Measurements from ENCODE around the gene WDR90.

DNA sequence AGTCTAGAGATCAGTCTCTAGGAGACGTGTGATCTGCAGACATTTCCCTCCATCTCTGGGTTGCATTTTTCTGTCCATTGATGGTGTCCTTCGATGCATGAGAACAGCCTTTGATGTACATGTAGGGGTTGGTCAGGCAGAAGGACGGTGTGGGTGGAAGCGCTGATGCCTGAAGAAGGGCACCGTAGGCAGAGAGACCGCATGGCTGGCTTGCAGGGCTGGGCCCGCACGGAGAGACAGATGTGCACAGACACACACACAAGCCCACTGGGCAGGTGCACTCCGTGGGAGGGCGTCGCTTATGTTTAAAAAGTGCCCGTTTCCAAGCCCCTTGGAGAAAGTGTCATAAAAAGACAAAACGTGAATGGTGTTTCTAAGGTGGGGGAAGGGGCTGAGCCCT, 34.0 kb upstream of the WDR90 start:
- no peak for TF ChIP-seq ZNF781 (CRISPR knock-in tag; IDR thresholded peaks at IDR 0.05; ENCODE audit: borderline replicate concordance, not compliant biosample characterization)
- no peak for TF ChIP-seq POLR2A (IDR thresholded peaks at IDR 0.05; ENCODE audit: insufficient read depth in 1 of 2, low read depth in 2 of 2, low read length in 2 of 2)
- no peak for TF ChIP-seq ISL2 (CRISPR knock-in tag; IDR thresholded peaks at IDR 0.05)
- TF ChIP-seq, protein P1, sequence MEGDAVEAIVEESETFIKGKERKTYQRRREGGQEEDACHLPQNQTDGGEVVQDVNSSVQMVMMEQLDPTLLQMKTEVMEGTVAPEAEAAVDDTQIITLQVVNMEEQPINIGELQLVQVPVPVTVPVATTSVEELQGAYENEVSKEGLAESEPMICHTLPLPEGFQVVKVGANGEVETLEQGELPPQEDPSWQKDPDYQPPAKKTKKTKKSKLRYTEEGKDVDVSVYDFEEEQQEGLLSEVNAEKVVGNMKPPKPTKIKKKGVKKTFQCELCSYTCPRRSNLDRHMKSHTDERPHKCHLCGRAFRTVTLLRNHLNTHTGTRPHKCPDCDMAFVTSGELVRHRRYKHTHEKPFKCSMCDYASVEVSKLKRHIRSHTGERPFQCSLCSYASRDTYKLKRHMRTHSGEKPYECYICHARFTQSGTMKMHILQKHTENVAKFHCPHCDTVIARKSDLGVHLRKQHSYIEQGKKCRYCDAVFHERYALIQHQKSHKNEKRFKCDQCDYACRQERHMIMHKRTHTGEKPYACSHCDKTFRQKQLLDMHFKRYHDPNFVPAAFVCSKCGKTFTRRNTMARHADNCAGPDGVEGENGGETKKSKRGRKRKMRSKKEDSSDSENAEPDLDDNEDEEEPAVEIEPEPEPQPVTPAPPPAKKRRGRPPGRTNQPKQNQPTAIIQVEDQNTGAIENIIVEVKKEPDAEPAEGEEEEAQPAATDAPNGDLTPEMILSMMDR (CRISPR knock-in tag; IDR thresholded peaks at IDR 0.05) = no peak
- TF ChIP-seq NR2F2 (IDR thresholded peaks at IDR 0.05; ENCODE audit: borderline replicate concordance, low read depth) = no peak
- TF ChIP-seq RFX5 (IDR thresholded peaks at IDR 0.05; ENCODE audit: low read depth, low read length) = no peak
- TF ChIP-seq CHD2 (IDR thresholded peaks at IDR 0.05; ENCODE audit: low read depth, low read length) = no peak
- TF ChIP-seq CBX1 (IDR thresholded peaks at IDR 0.05; ENCODE audit: low read depth) = no peak
- TF ChIP-seq, protein P2, sequence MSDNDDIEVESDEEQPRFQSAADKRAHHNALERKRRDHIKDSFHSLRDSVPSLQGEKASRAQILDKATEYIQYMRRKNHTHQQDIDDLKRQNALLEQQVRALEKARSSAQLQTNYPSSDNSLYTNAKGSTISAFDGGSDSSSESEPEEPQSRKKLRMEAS (IDR thresholded peaks at IDR 0.05) = no peak
- TF ChIP-seq ZFP41 (CRISPR knock-in tag; IDR thresholded peaks at IDR 0.05; ENCODE audit: borderline replicate concordance) = no peak
- TF ChIP-seq SP2 (CRISPR knock-in tag; IDR thresholded peaks at IDR 0.05) = no peak
